ENCODE measurements around the gene RAB11B.
"Not testable (repeated sequence)": the region's sequence is repeated elsewhere in the genome, so short reads cannot be mapped to it uniquely, and the experiment has no call there.

RAB11B gene

GRCh38 chr19:8370176-8371010 is 19.8 kb upstream of the RAB11B start:
- DNase-seq (ENCODE audit: low read depth) = no peak

- DNase-seq (ENCODE audit: low read depth) = no peak
Measured at GRCh38 chr19:8371011-8371804, 19.0 kb upstream of the RAB11B start.

GRCh38 chr19:8373867-8374813 is 16.0 kb upstream of the RAB11B start:
- no peak for DNase-seq (ENCODE audit: low read depth)

GRCh38 chr19:8375766-8376165 is 14.4 kb upstream of the RAB11B start:
- DNase-seq (ENCODE audit: low read depth) = not testable (repeated sequence)

GRCh38 chr19:8376373-8376974 is 13.7 kb upstream of the RAB11B start:
- DNase-seq (ENCODE audit: low read depth) = not testable (repeated sequence)

GRCh38 chr19:8377598-8377997 is 12.6 kb upstream of the RAB11B start:
- no peak for DNase-seq (ENCODE audit: low read depth)

- not testable (repeated sequence) for DNase-seq (ENCODE audit: low read depth)
Measured at GRCh38 chr19:8379156-8379891, 10.8 kb upstream of the RAB11B start.

GRCh38 chr19:8384569-8384968 is 5.6 kb upstream of the RAB11B start:
- not testable (repeated sequence) for DNase-seq (ENCODE audit: low read depth)

- DNase-seq (ENCODE audit: low read depth) = not testable (repeated sequence)
Measured at GRCh38 chr19:8385103-8385502, 5.1 kb upstream of the RAB11B start.

GRCh38 chr19:8385566-8385965 is 4.6 kb upstream of the RAB11B start:
- not testable (repeated sequence) for DNase-seq (ENCODE audit: low read depth)

- DNase-seq (ENCODE audit: low read depth) = not testable (repeated sequence)
Measured at GRCh38 chr19:8386419-8386818, 3.7 kb upstream of the RAB11B start.

- no peak for DNase-seq (ENCODE audit: low read depth)
Measured at GRCh38 chr19:8386990-8387389, 3.2 kb upstream of the RAB11B start.

- DNase-seq (ENCODE audit: low read depth) = no peak
Measured at GRCh38 chr19:8387688-8388611, 2.2 kb upstream of the RAB11B start.

GRCh38 chr19:8388612-8388958 is 1.6 kb upstream of the RAB11B start:
- DNase-seq (ENCODE audit: low read depth) = no peak

GRCh38 chr19:8390617-8390981 is 439 bp downstream of the RAB11B start:
- DNase-seq (ENCODE audit: low read depth) = peak; percentile 83

GRCh38 chr19:8391198-8392016 is 1.2 kb downstream of the RAB11B start:
- no peak for DNase-seq (ENCODE audit: low read depth)

GRCh38 chr19:8392017-8392591 is 1.9 kb downstream of the RAB11B start:
- no peak for DNase-seq (ENCODE audit: low read depth)

- no peak for DNase-seq (ENCODE audit: low read depth)
Measured at GRCh38 chr19:8393192-8393870, 3.2 kb downstream of the RAB11B start.

Data from stimulated activated CD8-positive, alpha-beta memory T cell treated with anti-CD3 and anti-CD28 coated beads, Interleukin-4, amount 100 ng/mL, for 24 hours (primary cell).